HEK293 (cell line): ENCODE measurements around the gene CDK6.

Experiments used
- CTCF ChIA-PET: fragments of 350-600 bp; formaldehyde crosslinking; extraction: SDS; loops from one replicate; lab custom pipeline; 2021; ENCODE audit warnings: antibody characterized with exemption; lab: Yijun Ruan, JAX
- POLR2A ChIA-PET: fragments of 300-600 bp; formaldehyde crosslinking; extraction: SDS; loops from one replicate; lab custom pipeline; 2020; ENCODE audit warnings: antibody characterized with exemption, inconsistent platforms; lab: Yijun Ruan, JAX
- H3K27ac ChIP-seq: fragments of 200-500 bp; sonication (Bioruptor generic); 2 replicates; pipeline ENCODE4 v1.5.1; 2014; ENCODE audit warnings: low read depth, low read length, control low read depth, inconsistent platforms; ENCODE audit errors: extremely low read depth
- H3K36me3 ChIP-seq, 2 experiments: fragments of 200-500 bp in 1 of 2; sonication (Bioruptor generic) in 1 of 2; 1 replicate in 1 of 2; 2 replicates in 1 of 2; pipeline ENCODE4 v1.5.1; 2014 to 2017; ENCODE audit warnings: inconsistent platforms in 2 of 2, low read length in 2 of 2; ENCODE audit not compliant: control insufficient read depth in 2 of 2, insufficient read depth in 1 of 2
- H3K4me1 ChIP-seq: fragments of 200-500 bp; sonication (Bioruptor generic); 2 replicates; pipeline ENCODE4 v1.5.1; 2014; ENCODE audit warnings: mild to moderate bottlenecking, low read length, inconsistent platforms; ENCODE audit not compliant: control insufficient read depth, insufficient read depth
- H3K4me3 ChIP-seq: 2 replicates; pipeline ENCODE4 v1.5.1; 2011; ENCODE audit warnings: low read depth, mild to moderate bottlenecking, control low read depth, low read length, moderate library complexity
- H3K9me3 ChIP-seq: fragments of 200-500 bp; sonication (Bioruptor generic); 2 replicates; pipeline ENCODE4 v1.5.1; 2014; ENCODE audit warnings: low read depth, low read length, inconsistent platforms; ENCODE audit not compliant: control insufficient read depth, insufficient read depth
- KLF7 ChIP-seq: fragments of 450-650 bp; formaldehyde crosslinking; IDR thresholded peaks from 2 replicates; pipeline ENCODE4 v1.5.1; 2016; ENCODE audit warnings: missing biosample characterization, missing genetic modification characterization, borderline replicate concordance
- PRDM2 ChIP-seq: fragments of 450-650 bp; formaldehyde crosslinking; IDR thresholded peaks from 2 replicates; pipeline ENCODE4 v1.5.1; 2016; ENCODE audit warnings: missing biosample characterization, missing genetic modification characterization, borderline replicate concordance
- RBAK ChIP-seq: fragments of 450-650 bp; formaldehyde crosslinking; IDR thresholded peaks from 2 replicates; pipeline ENCODE4 v1.5.1; 2016; ENCODE audit warnings: missing biosample characterization, missing genetic modification characterization
- YY1 ChIP-seq: fragments of 450-650 bp; formaldehyde crosslinking; IDR thresholded peaks from 2 replicates; pipeline ENCODE4 v1.5.1; 2018; ENCODE audit warnings: missing biosample characterization, missing genetic modification characterization
- ZBTB17 ChIP-seq: fragments of 450-650 bp; formaldehyde crosslinking; IDR thresholded peaks from 2 replicates; pipeline ENCODE4 v1.5.1; 2016; ENCODE audit warnings: missing biosample characterization, missing genetic modification characterization
- ZNF155 ChIP-seq: fragments of 450-650 bp; formaldehyde crosslinking; IDR thresholded peaks from 2 replicates; pipeline ENCODE4 v1.5.1; 2016; ENCODE audit warnings: missing biosample characterization, missing genetic modification characterization
- ZNF175 ChIP-seq: fragments of 450-650 bp; formaldehyde crosslinking; IDR thresholded peaks from 2 replicates; pipeline ENCODE4 v1.5.1; 2016; ENCODE audit warnings: missing biosample characterization, missing genetic modification characterization
- ZNF311 ChIP-seq: fragments of 450-650 bp; formaldehyde crosslinking; IDR thresholded peaks from 2 replicates; pipeline ENCODE4 v1.5.1; 2017; ENCODE audit warnings: missing biosample characterization, missing genetic modification characterization, borderline replicate concordance
- ZNF416 ChIP-seq: fragments of 450-650 bp; formaldehyde crosslinking; IDR thresholded peaks from 2 replicates; pipeline ENCODE4 v1.5.1; 2016; ENCODE audit warnings: missing biosample characterization, missing genetic modification characterization
- ZNF423 ChIP-seq: fragments of 450-650 bp; formaldehyde crosslinking; IDR thresholded peaks from 2 replicates; pipeline ENCODE4 v1.5.1; 2016; ENCODE audit warnings: missing biosample characterization, missing genetic modification characterization
- ZNF48 ChIP-seq: fragments of 450-650 bp; formaldehyde crosslinking; IDR thresholded peaks from 2 replicates; pipeline ENCODE4 v1.5.1; 2016; ENCODE audit warnings: missing biosample characterization, missing genetic modification characterization
- ZNF529 ChIP-seq: fragments of 450-650 bp; formaldehyde crosslinking; IDR thresholded peaks from 2 replicates; pipeline ENCODE4 v1.5.1; 2017; ENCODE audit warnings: missing genetic modification characterization, missing biosample characterization; ENCODE audit not compliant: insufficient replicate concordance
- ZNF555 ChIP-seq: fragments of 450-650 bp; formaldehyde crosslinking; conservative IDR thresholded peaks from 2 replicates; pipeline ENCODE4 v1.5.1; 2017; ENCODE audit warnings: missing biosample characterization, mild to moderate bottlenecking, missing genetic modification characterization, inconsistent platforms
- ZNF571 ChIP-seq: fragments of 450-650 bp; formaldehyde crosslinking; IDR thresholded peaks from 2 replicates; pipeline ENCODE4 v1.5.0; 2017; ENCODE audit warnings: missing biosample characterization, missing genetic modification characterization
- ZNF76 ChIP-seq: fragments of 450-650 bp; formaldehyde crosslinking; IDR thresholded peaks from 2 replicates; pipeline ENCODE4; 2016; ENCODE audit warnings: low read depth, missing biosample characterization, missing genetic modification characterization, borderline replicate concordance
- ZNF792 ChIP-seq: fragments of 450-650 bp; formaldehyde crosslinking; IDR thresholded peaks from 2 replicates; pipeline ENCODE4 v1.5.1; 2016; ENCODE audit warnings: missing biosample characterization, missing genetic modification characterization
- ZNF837 ChIP-seq: fragments of 450-650 bp; formaldehyde crosslinking; IDR thresholded peaks from 2 replicates; pipeline ENCODE4 v1.5.1; 2016; ENCODE audit warnings: missing biosample characterization, missing genetic modification characterization
- TF ChIP-seq, protein P1 (sequence below): sonication (generic); formaldehyde crosslinking; IDR thresholded peaks from 2 replicates; pipeline ENCODE4 v1.8.1; 2022; ENCODE audit warnings: mild to moderate bottlenecking, moderate library complexity, missing genetic modification reagents
- TF ChIP-seq, protein P2 (sequence below): fragments of 450-650 bp; formaldehyde crosslinking; IDR thresholded peaks from 2 replicates; pipeline ENCODE4 v1.5.1; 2016; ENCODE audit warnings: missing biosample characterization, missing genetic modification characterization
- TF ChIP-seq, protein P3 (sequence below): fragments of 450-650 bp; formaldehyde crosslinking; IDR thresholded peaks from 2 replicates; pipeline ENCODE4 v1.5.1; 2016; ENCODE audit warnings: missing biosample characterization, missing genetic modification characterization
- TF ChIP-seq, protein P4 (sequence below): fragments of 450-650 bp; formaldehyde crosslinking; IDR thresholded peaks from 2 replicates; pipeline ENCODE4 v1.5.1; 2017; ENCODE audit warnings: missing biosample characterization, missing genetic modification characterization
- TF ChIP-seq, protein P5 (sequence below): fragments of 450-650 bp; formaldehyde crosslinking; IDR thresholded peaks from 2 replicates; pipeline ENCODE4 v1.5.1; 2016; ENCODE audit warnings: missing biosample characterization, missing genetic modification characterization, low read depth
- TF ChIP-seq, protein P6 (sequence below): fragments of 450-650 bp; formaldehyde crosslinking; IDR thresholded peaks from 2 replicates; pipeline ENCODE4 v1.5.1; 2017; ENCODE audit warnings: missing biosample characterization, missing genetic modification characterization

Gene CDK6

DNA sequence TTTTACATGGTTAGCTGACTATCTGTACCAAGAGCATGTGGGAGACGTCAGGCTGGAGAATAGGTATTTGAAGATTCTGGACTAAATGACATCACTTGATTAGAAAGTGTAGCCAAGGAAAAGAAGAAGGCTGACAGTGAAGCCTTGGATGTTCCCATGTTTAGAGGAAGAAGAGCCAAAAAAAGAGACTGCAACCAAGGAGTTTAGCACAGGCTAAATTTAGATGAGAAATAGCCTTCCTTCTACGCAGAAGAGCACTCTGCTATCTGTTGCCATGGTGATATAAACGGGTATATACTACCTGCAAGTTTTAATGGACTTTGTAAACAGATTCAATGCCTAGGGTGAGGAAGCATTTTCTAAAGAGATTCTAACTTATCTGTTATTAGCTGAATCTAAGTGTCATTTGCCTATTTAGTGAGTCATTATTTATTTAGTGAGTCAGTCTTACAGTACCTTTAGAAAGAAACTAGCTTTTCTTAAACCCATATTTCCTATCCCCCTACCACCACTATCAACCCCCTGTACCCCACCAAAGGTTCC is 69.8 kb downstream of the CDK6 start:
- peaks cover 32% of the 10 kb centered on the region for H3K4me1 ChIP-seq
- ChIA-PET POLR2A (no interaction called here), CTCF (interaction anchor here (0.5 kb wide), 1 partner anchor 145 kb away, joined by 3 read pairs; no protein-coding TSS in a partner anchor)
- no peaks in the 10 kb centered on the region for H3K9me3 ChIP-seq
- no peaks in the 10 kb centered on the region for H3K36me3 ChIP-seq
- H3K4me3 ChIP-seq: no peak overlapping the region
- H3K27ac ChIP-seq: no peak overlapping the region
- TF ChIP-seq PRDM2 (tag by site-specific recombination): no peak
- no peak for TF ChIP-seq ZNF423 (tag by site-specific recombination)
- TF ChIP-seq ZNF311 (tag by site-specific recombination): no peak
- TF ChIP-seq RBAK (tag by site-specific recombination): no peak
- TF ChIP-seq ZNF571: no peak
- TF ChIP-seq ZNF416 (tag by site-specific recombination): no peak
- TF ChIP-seq YY1 (tag by site-specific recombination): no peak
- TF ChIP-seq, protein P1, sequence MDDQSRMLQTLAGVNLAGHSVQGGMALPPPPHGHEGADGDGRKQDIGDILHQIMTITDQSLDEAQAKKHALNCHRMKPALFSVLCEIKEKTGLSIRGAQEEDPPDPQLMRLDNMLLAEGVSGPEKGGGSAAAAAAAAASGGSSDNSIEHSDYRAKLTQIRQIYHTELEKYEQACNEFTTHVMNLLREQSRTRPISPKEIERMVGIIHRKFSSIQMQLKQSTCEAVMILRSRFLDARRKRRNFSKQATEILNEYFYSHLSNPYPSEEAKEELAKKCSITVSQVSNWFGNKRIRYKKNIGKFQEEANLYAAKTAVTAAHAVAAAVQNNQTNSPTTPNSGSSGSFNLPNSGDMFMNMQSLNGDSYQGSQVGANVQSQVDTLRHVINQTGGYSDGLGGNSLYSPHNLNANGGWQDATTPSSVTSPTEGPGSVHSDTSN (CRISPR knock-in tag): no peak
- no peak for TF ChIP-seq ZNF76 (tag by site-specific recombination)
- TF ChIP-seq, protein P2, sequence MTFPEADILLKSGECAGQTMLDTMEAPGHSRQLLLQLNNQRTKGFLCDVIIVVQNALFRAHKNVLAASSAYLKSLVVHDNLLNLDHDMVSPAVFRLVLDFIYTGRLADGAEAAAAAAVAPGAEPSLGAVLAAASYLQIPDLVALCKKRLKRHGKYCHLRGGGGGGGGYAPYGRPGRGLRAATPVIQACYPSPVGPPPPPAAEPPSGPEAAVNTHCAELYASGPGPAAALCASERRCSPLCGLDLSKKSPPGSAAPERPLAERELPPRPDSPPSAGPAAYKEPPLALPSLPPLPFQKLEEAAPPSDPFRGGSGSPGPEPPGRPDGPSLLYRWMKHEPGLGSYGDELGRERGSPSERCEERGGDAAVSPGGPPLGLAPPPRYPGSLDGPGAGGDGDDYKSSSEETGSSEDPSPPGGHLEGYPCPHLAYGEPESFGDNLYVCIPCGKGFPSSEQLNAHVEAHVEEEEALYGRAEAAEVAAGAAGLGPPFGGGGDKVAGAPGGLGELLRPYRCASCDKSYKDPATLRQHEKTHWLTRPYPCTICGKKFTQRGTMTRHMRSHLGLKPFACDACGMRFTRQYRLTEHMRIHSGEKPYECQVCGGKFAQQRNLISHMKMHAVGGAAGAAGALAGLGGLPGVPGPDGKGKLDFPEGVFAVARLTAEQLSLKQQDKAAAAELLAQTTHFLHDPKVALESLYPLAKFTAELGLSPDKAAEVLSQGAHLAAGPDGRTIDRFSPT (tag by site-specific recombination): no peak
- TF ChIP-seq, protein P3, sequence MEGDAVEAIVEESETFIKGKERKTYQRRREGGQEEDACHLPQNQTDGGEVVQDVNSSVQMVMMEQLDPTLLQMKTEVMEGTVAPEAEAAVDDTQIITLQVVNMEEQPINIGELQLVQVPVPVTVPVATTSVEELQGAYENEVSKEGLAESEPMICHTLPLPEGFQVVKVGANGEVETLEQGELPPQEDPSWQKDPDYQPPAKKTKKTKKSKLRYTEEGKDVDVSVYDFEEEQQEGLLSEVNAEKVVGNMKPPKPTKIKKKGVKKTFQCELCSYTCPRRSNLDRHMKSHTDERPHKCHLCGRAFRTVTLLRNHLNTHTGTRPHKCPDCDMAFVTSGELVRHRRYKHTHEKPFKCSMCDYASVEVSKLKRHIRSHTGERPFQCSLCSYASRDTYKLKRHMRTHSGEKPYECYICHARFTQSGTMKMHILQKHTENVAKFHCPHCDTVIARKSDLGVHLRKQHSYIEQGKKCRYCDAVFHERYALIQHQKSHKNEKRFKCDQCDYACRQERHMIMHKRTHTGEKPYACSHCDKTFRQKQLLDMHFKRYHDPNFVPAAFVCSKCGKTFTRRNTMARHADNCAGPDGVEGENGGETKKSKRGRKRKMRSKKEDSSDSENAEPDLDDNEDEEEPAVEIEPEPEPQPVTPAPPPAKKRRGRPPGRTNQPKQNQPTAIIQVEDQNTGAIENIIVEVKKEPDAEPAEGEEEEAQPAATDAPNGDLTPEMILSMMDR (tag by site-specific recombination): no peak
- TF ChIP-seq, protein P4, sequence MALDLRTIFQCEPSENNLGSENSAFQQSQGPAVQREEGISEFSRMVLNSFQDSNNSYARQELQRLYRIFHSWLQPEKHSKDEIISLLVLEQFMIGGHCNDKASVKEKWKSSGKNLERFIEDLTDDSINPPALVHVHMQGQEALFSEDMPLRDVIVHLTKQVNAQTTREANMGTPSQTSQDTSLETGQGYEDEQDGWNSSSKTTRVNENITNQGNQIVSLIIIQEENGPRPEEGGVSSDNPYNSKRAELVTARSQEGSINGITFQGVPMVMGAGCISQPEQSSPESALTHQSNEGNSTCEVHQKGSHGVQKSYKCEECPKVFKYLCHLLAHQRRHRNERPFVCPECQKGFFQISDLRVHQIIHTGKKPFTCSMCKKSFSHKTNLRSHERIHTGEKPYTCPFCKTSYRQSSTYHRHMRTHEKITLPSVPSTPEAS (tag by site-specific recombination): no peak
- no peak for TF ChIP-seq ZNF48 (tag by site-specific recombination)
- peak; percentile 60 for TF ChIP-seq ZBTB17 (tag by site-specific recombination)
- no peak for TF ChIP-seq ZNF175
- no peak for TF ChIP-seq KLF7 (tag by site-specific recombination)
- TF ChIP-seq ZNF792: no peak
- TF ChIP-seq, protein P5, sequence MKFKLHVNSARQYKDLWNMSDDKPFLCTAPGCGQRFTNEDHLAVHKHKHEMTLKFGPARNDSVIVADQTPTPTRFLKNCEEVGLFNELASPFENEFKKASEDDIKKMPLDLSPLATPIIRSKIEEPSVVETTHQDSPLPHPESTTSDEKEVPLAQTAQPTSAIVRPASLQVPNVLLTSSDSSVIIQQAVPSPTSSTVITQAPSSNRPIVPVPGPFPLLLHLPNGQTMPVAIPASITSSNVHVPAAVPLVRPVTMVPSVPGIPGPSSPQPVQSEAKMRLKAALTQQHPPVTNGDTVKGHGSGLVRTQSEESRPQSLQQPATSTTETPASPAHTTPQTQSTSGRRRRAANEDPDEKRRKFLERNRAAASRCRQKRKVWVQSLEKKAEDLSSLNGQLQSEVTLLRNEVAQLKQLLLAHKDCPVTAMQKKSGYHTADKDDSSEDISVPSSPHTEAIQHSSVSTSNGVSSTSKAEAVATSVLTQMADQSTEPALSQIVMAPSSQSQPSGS (tag by site-specific recombination): peak; percentile 16; the same call in 1 of the 2 replicates
- TF ChIP-seq ZNF837 (tag by site-specific recombination): no peak
- no peak for TF ChIP-seq ZNF529
- TF ChIP-seq, protein P6, sequence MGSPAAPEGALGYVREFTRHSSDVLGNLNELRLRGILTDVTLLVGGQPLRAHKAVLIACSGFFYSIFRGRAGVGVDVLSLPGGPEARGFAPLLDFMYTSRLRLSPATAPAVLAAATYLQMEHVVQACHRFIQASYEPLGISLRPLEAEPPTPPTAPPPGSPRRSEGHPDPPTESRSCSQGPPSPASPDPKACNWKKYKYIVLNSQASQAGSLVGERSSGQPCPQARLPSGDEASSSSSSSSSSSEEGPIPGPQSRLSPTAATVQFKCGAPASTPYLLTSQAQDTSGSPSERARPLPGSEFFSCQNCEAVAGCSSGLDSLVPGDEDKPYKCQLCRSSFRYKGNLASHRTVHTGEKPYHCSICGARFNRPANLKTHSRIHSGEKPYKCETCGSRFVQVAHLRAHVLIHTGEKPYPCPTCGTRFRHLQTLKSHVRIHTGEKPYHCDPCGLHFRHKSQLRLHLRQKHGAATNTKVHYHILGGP (tag by site-specific recombination): no peak
- TF ChIP-seq ZNF555 (tag by site-specific recombination): no peak
- TF ChIP-seq ZNF155 (tag by site-specific recombination): no peak
